ENCODE data around the gene ARL6IP4.

ARL6IP4 gene

GRCh38 chr12:122949405-122949804, 31.1 kb upstream of the ARL6IP4 start:
- in situ Hi-C loops (cut with HindIII; ENCODE audit: low sequenced_read_pairs), result loop anchor here (5.0 kb wide), 1 partner anchor 67 kb away; no protein-coding TSS in a partner anchor
- TF ChIP-seq CTCF (IDR thresholded peaks at IDR 0.05; ENCODE audit: low read depth, low read length, missing control alignments), result no peak
- no peak for DNase-seq (ENCODE audit: low read depth)
- H3K4me3 ChIP-seq (ENCODE audit: low read depth, low read length), result no peak overlapping the region

GRCh38 chr12:122949816-122950675, 30.4 kb upstream of the ARL6IP4 start:
- H3K4me3 ChIP-seq (ENCODE audit: low read depth, low read length), result no peak overlapping the region
- in situ Hi-C loops (cut with HindIII; ENCODE audit: low sequenced_read_pairs), result loop anchor here (5.0 kb wide), 1 partner anchor 68 kb away; no protein-coding TSS in a partner anchor
- no peak for TF ChIP-seq CTCF (IDR thresholded peaks at IDR 0.05; ENCODE audit: low read depth, low read length, missing control alignments)
- no peak for DNase-seq (ENCODE audit: low read depth)

- DNase-seq (ENCODE audit: low read depth), result no peak
- H3K4me3 ChIP-seq (ENCODE audit: low read depth, low read length), result no peak overlapping the region
- TF ChIP-seq CTCF (IDR thresholded peaks at IDR 0.05; ENCODE audit: low read depth, low read length, missing control alignments), result no peak
- in situ Hi-C loops (cut with HindIII; ENCODE audit: low sequenced_read_pairs), result no loop called here
These were observed 29.1 kb upstream of the ARL6IP4 start for GRCh38 chr12:122951406-122951805.

DNA sequence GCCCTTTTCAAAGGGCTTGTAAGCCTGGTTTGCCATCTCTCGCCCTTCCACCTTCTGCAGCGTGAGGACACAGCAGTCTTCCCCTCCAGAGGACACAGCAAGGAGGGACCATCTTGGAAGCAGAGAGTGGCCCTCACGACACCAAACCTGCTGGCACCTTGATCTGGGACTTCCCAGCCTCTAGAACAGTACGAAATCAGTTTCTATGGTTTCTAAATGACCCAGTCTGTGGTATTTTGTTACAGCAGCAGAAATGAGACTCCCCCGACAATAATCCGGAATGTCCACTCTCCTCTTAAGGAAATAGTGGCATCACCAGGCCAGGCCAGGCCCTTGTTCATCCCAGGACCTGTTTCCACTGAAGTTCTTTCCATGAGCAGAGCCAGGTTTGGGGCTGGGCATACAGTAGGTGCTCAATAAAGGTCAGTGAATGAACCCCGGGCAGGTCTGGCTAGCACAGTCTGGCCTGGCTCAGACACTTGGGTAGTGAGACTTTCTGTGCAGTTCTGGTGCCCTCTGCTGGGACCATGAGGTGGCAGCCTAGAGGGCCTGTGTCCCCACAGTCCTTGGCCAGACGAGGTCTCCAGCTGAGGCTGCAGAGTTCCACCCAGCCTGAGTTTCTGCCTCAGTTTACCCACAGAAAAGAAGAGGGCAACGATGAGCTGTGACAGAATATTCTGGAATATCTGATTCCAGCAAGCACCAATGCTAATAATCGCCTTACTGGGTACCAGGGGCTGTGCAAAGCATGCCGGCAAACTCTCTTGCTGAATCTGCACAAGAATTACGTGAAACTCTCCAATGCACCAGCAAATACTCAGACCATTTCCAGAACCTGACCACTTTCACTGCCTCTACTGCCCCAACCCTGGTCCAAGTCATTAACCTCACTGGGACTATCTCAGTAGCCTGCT, 28.2 kb upstream of the ARL6IP4 start:
- DNase-seq (ENCODE audit: low read depth), result peak; percentile 44
- TF ChIP-seq CTCF (IDR thresholded peaks at IDR 0.05; ENCODE audit: low read depth, low read length, missing control alignments), result peak; percentile 91
- H3K4me3 ChIP-seq (ENCODE audit: low read depth, low read length), result no peak overlapping the region
- in situ Hi-C loops (cut with HindIII; ENCODE audit: low sequenced_read_pairs), result no loop called here

- DNase-seq (ENCODE audit: low read depth), result no peak
- TF ChIP-seq CTCF (IDR thresholded peaks at IDR 0.05; ENCODE audit: low read depth, low read length, missing control alignments), result no peak
- in situ Hi-C loops (cut with HindIII; ENCODE audit: low sequenced_read_pairs), result no loop called here
- no peak overlapping the region for H3K4me3 ChIP-seq (ENCODE audit: low read depth, low read length)
These were observed 25.3 kb upstream of the ARL6IP4 start for GRCh38 chr12:122955156-122955555.

DNA sequence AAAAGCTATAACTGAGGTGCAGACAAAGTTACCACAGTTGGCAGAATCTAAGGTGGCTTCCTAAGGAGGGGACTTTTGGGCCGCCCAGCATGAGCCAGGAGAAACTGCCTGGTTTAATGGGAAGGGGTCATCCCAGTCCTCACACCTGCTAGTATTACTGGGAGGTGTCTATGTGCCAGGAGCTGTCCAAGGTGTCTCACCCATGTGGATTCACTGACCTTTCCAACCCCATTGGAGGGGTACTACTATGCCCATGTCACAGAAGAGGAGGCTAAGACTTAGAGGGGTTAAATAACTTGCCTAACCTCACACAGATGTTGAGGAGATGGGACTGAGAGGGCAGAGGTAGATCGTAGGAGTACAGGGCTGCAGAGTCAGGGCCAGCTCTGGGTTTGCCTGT, 24.4 kb upstream of the ARL6IP4 start:
- H3K4me3 ChIP-seq (ENCODE audit: low read depth, low read length), result no peak overlapping the region
- no peak for DNase-seq (ENCODE audit: low read depth)
- in situ Hi-C loops (cut with HindIII; ENCODE audit: low sequenced_read_pairs), result no loop called here
- no peak for TF ChIP-seq CTCF (IDR thresholded peaks at IDR 0.05; ENCODE audit: low read depth, low read length, missing control alignments)

Data from astrocyte of the cerebellum (primary cell).